Uterus (tissue), 4 donors: ENCODE measurements around the gene GBP4. TPM values are rescaled to one million over a fixed set of nuclear protein-coding genes. Genes with fewer than 3 reads are reported as not detected.

ENCODE experiments used
- DNase-seq, 2 donors: peaks; one replicate each; pipeline ENCODE4 v3.0.0-alpha.2; 2019 to 2020
- H3K27ac ChIP-seq, 2 donors: fragments of 200-600 bp; sonication (generic); 1 replicate in 1 of 2; 2 replicates in 1 of 2; pipeline ENCODE4 v1.5.1; 2016 to 2018
- H3K27me3 ChIP-seq, 2 donors: fragments of 200-600 bp; sonication (generic); one replicate each; pipeline ENCODE4 v1.5.1; 2018 to 2019; ENCODE audit warnings: control low read depth in 1 of 2
- H3K36me3 ChIP-seq, 2 donors: fragments of 200-600 bp; sonication (generic); one replicate each; pipeline ENCODE4 v1.5.1; 2019; ENCODE audit warnings: control low read depth in 1 of 2
- H3K4me1 ChIP-seq, 2 donors: fragments of 200-600 bp; sonication (generic); one replicate each; pipeline ENCODE4 v1.5.1; 2018 to 2019; ENCODE audit warnings: control low read depth in 1 of 2
- H3K4me3 ChIP-seq, 2 donors: fragments of 200-600 bp; sonication (generic); 1 replicate in 1 of 2; 2 replicates in 1 of 2; pipeline ENCODE4 v1.5.1; 2018 to 2019; ENCODE audit warnings: mild to moderate bottlenecking in 1 of 2
- H3K9me3 ChIP-seq, 2 donors: fragments of 200-600 bp; sonication (generic); one replicate each; pipeline ENCODE4 v1.5.1; 2019; ENCODE audit warnings: control low read depth in 1 of 2
- CTCF ChIP-seq, 4 experiments: fragments of 200-600 bp in 2 of 4; fragments of 450-650 bp in 2 of 4; sonication (generic) in 2 of 4; IDR thresholded peaks; one replicate each; pipeline ENCODE4 v1.5.1; 2016 to 2019; ENCODE audit warnings: antibody characterized with exemption in 4 of 4, mild to moderate bottlenecking in 2 of 4, moderate library complexity in 1 of 4
- POLR2A ChIP-seq, 2 donors: fragments of 450-650 bp; IDR thresholded peaks; one replicate each; pipeline ENCODE4 v1.6.1; 2016; ENCODE audit warnings: antibody characterized with exemption in 2 of 2, mild to moderate bottlenecking in 1 of 2, moderate library complexity in 1 of 2
- intact Hi-C: fragments of 100-400 bp; cut with DNase I; formaldehyde crosslinking; loops from one replicate; pipeline ENCODE4 v1.15.1; 2023; ENCODE audit warnings: low total_unique reads
- total RNA-seq, 4 donors: library from RNA; depleted of rRNA in 3 of 4; stranded (reverse); fragments of >200 nt in 3 of 4; gene quantifications; one replicate each; pipeline versions ENCODE4 v1.1.0 to v1.2.4, GENCODE V29; 2014 to 2023
- donor health status: DM: yes; HTN: yes; CAD: no.

Gene GBP4
- total RNA-seq, 4 donors from 2014 or later: 11.1 to 99.4 (median 18.3) TPM

GRCh38 chr1:89171067-89171438, 27.7 kb downstream of the GBP4 start:
- Histone ChIP-seq H3K36me3 (no peaks in the 10 kb centered on the region), H3K9me3 (no peaks in the 10 kb centered on the region), H3K27ac (no peak overlapping the region), H3K4me3 (no peak overlapping the region), H3K27me3 (no peaks in the 10 kb centered on the region), H3K4me1 (no peaks in the 10 kb centered on the region)
- intact Hi-C loops: no loop called here
- DNase-seq: no peak
- TF ChIP-seq POLR2A (IDR thresholded peaks at IDR 0.05) (no peak), CTCF (IDR thresholded peaks at IDR 0.05) (no peak)

- no peak overlapping the region for H3K27ac ChIP-seq
- H3K36me3 ChIP-seq: no peaks in the 10 kb centered on the region
- no peaks in the 10 kb centered on the region for H3K4me1 ChIP-seq
- TF ChIP-seq CTCF (IDR thresholded peaks at IDR 0.05) (no peak), POLR2A (IDR thresholded peaks at IDR 0.05) (no peak)
- H3K4me3 ChIP-seq: no peak overlapping the region
- H3K9me3 ChIP-seq: no peaks in the 10 kb centered on the region
- no peak for DNase-seq
- intact Hi-C loops: no loop called here
- no peaks in the 10 kb centered on the region for H3K27me3 ChIP-seq
Measured at GRCh38 chr1:89170170-89171066, 28.3 kb downstream of the GBP4 start.

GRCh38 chr1:89169166-89169565, 29.6 kb downstream of the GBP4 start:
- intact Hi-C loops: no loop called here
- H3K36me3 ChIP-seq: no peaks in the 10 kb centered on the region
- TF ChIP-seq CTCF (IDR thresholded peaks at IDR 0.05) (no peak), POLR2A (IDR thresholded peaks at IDR 0.05) (no peak)
- H3K4me3 ChIP-seq: no peak overlapping the region
- no peaks in the 10 kb centered on the region for H3K4me1 ChIP-seq
- no peak overlapping the region for H3K27ac ChIP-seq
- H3K9me3 ChIP-seq: no peaks in the 10 kb centered on the region
- no peaks in the 10 kb centered on the region for H3K27me3 ChIP-seq
- no peak for DNase-seq

DNA sequence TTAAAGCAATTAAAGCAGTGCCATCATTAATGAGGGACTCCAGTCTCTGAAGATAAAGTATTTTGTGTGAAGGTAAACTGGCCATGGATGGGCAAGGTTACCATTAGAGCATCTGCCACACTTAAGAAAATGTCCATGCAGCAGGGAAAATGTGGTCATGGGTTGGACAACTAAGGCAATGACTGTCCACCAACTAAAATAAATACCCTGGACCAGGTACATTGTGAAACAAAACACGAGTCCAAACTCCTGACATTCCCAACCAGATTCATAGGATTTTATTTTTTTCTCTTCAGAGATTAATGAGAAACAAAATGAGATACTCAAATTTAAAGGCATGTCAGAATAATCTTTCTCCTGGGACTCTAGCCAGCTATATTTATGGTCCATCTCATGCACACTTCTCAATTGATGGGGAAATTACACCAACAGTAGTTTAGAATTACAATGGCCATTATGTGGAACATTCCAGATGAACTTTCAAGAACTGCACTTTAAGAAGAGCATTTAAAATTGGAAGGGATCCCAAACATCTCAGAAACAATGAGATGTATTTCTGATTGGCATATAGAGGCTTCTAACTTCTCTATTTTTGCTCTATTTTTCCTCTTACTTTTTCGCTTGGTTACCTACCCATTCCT, 31.0 kb downstream of the GBP4 start:
- Histone ChIP-seq H3K4me3 (no peak overlapping the region), H3K9me3 (no peaks in the 10 kb centered on the region), H3K27ac (no peak overlapping the region), H3K36me3 (no peaks in the 10 kb centered on the region), H3K27me3 (no peaks in the 10 kb centered on the region), H3K4me1 (no peaks in the 10 kb centered on the region)
- TF ChIP-seq POLR2A (IDR thresholded peaks at IDR 0.05) (no peak), CTCF (IDR thresholded peaks at IDR 0.05) (no peak)
- intact Hi-C loops: no loop called here
- DNase-seq: no peak

- no peaks in the 10 kb centered on the region for H3K27me3 ChIP-seq
- no peak for TF ChIP-seq CTCF (IDR thresholded peaks at IDR 0.05)
- TF ChIP-seq POLR2A (IDR thresholded peaks at IDR 0.05): no peak
- no peak for DNase-seq
- no peaks in the 10 kb centered on the region for H3K9me3 ChIP-seq
- no peaks in the 10 kb centered on the region for H3K4me1 ChIP-seq
- H3K27ac ChIP-seq: no peak overlapping the region
- intact Hi-C loops: no loop called here
- no peak overlapping the region for H3K4me3 ChIP-seq
- no peaks in the 10 kb centered on the region for H3K36me3 ChIP-seq
Measured at GRCh38 chr1:89166705-89167104, 32.0 kb downstream of the GBP4 start.
